Tibial artery (tissue), 4 donors: ENCODE data around the gene KCNE1.

Experiments
- DNase-seq, 2 donors: peaks; one replicate each; pipeline ENCODE4 v3.0.0-alpha.2; 2019
- H3K27ac ChIP-seq, 2 donors: fragments of 200-600 bp; sonication (generic) in 1 of 2; 1 replicate in 1 of 2; 2 replicates in 1 of 2; pipeline ENCODE4 v1.5.1; 2018 to 2019; ENCODE audit warnings: mild to moderate bottlenecking in 1 of 2
- H3K27me3 ChIP-seq, 2 donors: fragments of 200-600 bp; sonication (generic) in 1 of 2; one replicate each; pipeline versions ENCODE4 v1.5.1 to v1.6.0; 2016 to 2019
- H3K36me3 ChIP-seq, 3 donors: fragments of 200-600 bp; sonication (generic) in 2 of 3; one replicate each; pipeline ENCODE4 v1.5.1; 2016 to 2019; ENCODE audit warnings: mild to moderate bottlenecking in 2 of 3
- H3K4me1 ChIP-seq, 4 donors: fragments of 200-600 bp; sonication (generic) in 2 of 4; 1 replicate in 3 of 4; 2 replicates in 1 of 4; pipeline ENCODE4 v1.5.1; 2016 to 2019
- H3K4me3 ChIP-seq, 2 donors: fragments of 200-600 bp; sonication (generic) in 1 of 2; 1 replicate in 1 of 2; 2 replicates in 1 of 2; pipeline ENCODE4 v1.5.1; 2018 to 2019; ENCODE audit warnings: mild to moderate bottlenecking in 2 of 2
- H3K9me3 ChIP-seq, 3 donors: fragments of 200-600 bp; sonication (generic) in 1 of 3; one replicate each; pipeline ENCODE4 v1.5.1; 2016 to 2019
- intact Hi-C: fragments of 100-400 bp; cut with DNase I; formaldehyde crosslinking; loops from one replicate; pipeline ENCODE4 v1.15.0; 2023; ENCODE audit warnings: low total_unique reads
- TF ChIP-seq, protein P1 (sequence below), 2 experiments: fragments of 200-600 bp in 1 of 2; fragments of 450-650 bp in 1 of 2; IDR thresholded peaks; one replicate each; pipeline ENCODE4 v1.5.1; 2017 to 2019; ENCODE audit warnings: antibody characterized with exemption in 2 of 2, mild to moderate bottlenecking in 1 of 2, moderate library complexity in 1 of 2

Gene KCNE1

DNA sequence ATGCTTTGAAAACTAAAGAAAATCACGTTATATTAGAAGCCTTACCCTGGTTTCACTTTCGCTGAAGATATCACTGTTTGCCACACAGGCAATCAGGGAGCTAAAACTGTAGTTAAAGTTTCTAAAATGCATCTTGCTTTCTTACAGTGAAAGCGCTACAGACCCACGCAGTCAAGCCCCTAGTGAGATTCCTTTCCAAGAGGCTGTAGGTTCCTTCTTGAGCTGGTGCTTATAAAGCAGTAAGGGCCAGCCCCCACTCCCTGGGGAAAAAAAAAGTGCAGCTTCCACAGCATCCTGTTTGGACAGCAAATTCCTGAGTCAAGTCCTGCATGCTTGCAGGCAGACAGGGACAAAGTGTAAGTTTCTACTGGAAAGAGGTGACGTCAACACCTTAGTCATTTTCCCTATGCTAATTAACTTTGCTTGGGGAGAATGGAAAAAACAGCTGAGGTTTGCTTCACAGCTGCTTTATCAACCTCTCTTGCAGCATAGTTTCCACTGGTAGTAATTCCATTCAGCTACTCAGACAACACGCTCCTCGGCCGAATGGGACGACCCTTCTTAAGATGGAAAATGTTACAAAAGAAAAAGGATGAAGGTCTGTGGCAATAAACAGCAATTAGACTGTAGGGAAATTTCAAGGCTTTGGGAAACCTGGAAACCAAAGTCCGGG lies 14.7 kb upstream of the KCNE1 start:
- TF ChIP-seq, protein P1, sequence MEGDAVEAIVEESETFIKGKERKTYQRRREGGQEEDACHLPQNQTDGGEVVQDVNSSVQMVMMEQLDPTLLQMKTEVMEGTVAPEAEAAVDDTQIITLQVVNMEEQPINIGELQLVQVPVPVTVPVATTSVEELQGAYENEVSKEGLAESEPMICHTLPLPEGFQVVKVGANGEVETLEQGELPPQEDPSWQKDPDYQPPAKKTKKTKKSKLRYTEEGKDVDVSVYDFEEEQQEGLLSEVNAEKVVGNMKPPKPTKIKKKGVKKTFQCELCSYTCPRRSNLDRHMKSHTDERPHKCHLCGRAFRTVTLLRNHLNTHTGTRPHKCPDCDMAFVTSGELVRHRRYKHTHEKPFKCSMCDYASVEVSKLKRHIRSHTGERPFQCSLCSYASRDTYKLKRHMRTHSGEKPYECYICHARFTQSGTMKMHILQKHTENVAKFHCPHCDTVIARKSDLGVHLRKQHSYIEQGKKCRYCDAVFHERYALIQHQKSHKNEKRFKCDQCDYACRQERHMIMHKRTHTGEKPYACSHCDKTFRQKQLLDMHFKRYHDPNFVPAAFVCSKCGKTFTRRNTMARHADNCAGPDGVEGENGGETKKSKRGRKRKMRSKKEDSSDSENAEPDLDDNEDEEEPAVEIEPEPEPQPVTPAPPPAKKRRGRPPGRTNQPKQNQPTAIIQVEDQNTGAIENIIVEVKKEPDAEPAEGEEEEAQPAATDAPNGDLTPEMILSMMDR (IDR thresholded peaks at IDR 0.05), result no peak
- Histone ChIP-seq H3K9me3 (no peaks in the 10 kb centered on the region), H3K27me3 (no peaks in the 10 kb centered on the region), H3K4me1 (peaks cover 0 to 60% (median 39%) of the 10 kb centered on the region in 4 donors), H3K4me3 (peak overlapping the region; percentile 48 to 57), H3K36me3 (peaks cover 0 to 15% (median 12%) of the 10 kb centered on the region in 3 donors), H3K27ac (peak overlapping the region; percentile 78 to 82)
- DNase-seq, result peak; percentile 81 to 83
- intact Hi-C loops, result no loop called here

DNA sequence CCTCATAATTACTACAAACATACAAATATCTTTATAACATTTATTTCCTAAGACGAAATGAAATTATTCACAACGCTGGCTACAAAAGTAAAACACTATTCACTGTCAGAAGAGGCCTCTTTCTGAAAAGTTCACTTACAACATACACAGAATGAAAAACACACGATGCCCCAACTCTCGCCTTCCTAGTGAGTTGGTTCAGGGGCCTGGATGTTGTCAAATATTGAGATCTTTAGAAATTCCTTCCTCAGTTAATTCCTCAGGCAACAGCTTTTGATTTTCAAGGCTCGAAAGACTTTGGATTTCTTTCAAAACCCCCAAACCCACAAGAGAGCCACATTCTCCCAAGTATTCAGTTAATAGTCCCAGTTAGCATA lies 14.2 kb upstream of the KCNE1 start:
- Histone ChIP-seq H3K9me3 (no peaks in the 10 kb centered on the region), H3K27me3 (no peaks in the 10 kb centered on the region), H3K4me3 (peak overlapping the region; percentile 48 to 57), H3K36me3 (peaks cover 0 to 20% (median 18%) of the 10 kb centered on the region in 3 donors), H3K27ac (peak overlapping the region; percentile 78 to 82), H3K4me1 (peaks cover 0 to 62% (median 39%) of the 10 kb centered on the region in 4 donors)
- TF ChIP-seq, protein P1 (IDR thresholded peaks at IDR 0.05), result no peak
- intact Hi-C loops, result no loop called here
- DNase-seq, result no peak

DNA sequence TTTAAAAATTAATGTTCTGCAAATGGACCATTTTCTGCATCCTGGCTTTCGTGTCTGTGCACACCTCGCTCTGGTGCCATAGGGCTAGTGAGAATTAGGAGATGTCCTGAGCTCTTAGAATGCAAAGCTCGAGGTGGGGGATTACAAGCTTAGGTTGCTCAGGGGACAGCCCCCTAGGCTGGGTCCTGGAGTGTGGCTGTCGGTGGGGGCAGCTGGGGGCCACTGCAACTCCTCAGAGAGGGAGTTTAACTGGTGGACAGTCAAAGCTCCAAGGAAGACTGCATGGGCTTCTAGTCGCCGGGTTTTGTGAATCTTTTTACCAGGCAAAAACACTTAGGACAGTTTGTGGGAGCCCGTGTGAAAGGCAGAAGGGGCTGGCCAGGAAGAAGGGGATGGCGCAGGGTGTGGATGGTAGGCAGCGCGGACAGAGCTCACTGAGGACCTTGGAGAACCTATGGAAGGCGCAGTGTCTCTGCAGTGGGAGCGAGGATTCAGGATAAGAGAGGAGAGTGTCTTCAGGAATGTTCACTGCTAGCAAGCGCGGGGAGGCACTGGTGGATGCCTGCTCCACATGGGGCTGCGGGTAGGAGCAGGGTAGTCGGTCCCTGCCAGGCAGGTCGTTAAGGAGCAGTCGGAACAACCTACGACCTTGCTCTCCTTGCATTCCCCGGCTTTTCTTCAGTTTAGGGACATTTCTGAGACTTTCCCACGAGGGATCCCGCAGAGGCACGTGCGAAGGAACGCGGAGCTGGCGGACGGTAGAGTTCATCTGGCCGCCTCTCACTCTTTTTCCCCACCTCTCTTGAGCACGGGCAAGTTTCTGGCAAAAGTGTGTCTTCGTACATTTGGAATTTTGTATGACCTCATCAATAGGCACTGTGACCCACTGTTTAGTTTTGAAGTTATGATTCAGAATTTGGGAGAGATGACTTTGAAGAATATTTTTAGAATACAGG lies 12.9 kb upstream of the KCNE1 start:
- Histone ChIP-seq H3K9me3 (no peaks in the 10 kb centered on the region), H3K27ac (peak overlapping the region; percentile 78 to 82), H3K4me3 (peak overlapping the region; percentile 48 to 57), H3K4me1 (peaks cover 0 to 62% (median 39%) of the 10 kb centered on the region in 4 donors), H3K36me3 (peaks cover 0 to 31% (median 30%) of the 10 kb centered on the region in 3 donors), H3K27me3 (no peaks in the 10 kb centered on the region)
- DNase-seq, result no peak
- TF ChIP-seq, protein P1 (IDR thresholded peaks at IDR 0.05), result no peak
- intact Hi-C loops, result loop anchor here (5.0 kb wide), 1 partner anchor 72 kb away; no protein-coding TSS in a partner anchor

DNA sequence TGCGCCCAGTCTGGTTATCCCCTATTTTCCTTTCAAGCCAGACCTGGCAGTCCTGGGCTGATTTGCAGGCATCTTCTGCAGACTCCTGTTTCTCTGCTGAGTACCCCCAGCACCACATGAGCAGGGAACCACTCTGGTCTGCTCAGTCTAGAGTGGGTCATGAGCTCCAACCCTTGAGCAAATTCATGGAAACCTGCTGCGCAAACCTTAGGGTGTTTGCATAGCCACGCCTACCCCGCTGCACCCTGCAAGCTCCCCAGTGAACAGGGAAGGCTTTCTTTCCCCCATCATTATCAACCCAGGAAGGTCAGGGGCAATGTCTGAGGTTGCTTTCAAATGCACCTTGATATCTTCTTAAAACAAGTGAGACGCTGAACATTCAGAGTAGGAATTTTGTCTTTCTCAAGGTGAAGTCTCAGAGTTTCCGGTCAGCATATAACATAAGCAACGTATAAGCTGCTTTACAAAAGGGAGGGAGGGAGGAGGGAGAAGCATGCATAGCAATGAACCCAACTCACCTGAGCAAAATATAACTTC lies 11.1 kb upstream of the KCNE1 start:
- peaks cover 0 to 46% (median 41%) of the 10 kb centered on the region in 3 donors for H3K36me3 ChIP-seq
- TF ChIP-seq, protein P1 (IDR thresholded peaks at IDR 0.05), result no peak
- H3K9me3 ChIP-seq, result no peaks in the 10 kb centered on the region
- no peak for DNase-seq
- peaks cover 0 to 58% (median 32%) of the 10 kb centered on the region in 4 donors for H3K4me1 ChIP-seq
- H3K27me3 ChIP-seq, result no peaks in the 10 kb centered on the region
- intact Hi-C loops, result loop anchor here (5.0 kb wide), 1 partner anchor 74 kb away; no protein-coding TSS in a partner anchor
- no peak overlapping the region for H3K27ac ChIP-seq
- no peak overlapping the region for H3K4me3 ChIP-seq

DNA sequence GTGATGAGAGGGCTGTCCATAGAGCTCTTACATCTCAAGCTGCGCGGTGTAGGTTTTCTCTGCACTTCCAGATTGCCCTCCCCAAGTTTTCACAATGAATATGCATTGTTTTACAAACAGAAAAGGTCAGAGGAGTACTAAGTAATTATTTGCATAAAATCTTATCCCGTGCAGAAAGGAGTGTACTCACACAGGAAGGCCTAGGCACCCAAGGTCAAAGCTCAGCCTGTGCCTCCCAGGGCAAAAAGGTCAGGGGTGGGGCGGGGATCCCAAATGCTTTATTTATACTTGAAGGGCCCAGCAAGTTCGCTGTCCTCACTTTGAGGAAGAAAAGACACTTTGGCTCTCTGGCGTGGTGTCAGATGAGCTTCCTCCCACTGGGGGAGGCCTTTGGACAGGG lies 10.3 kb upstream of the KCNE1 start:
- Histone ChIP-seq H3K4me3 (no peak overlapping the region), H3K4me1 (peaks cover 0 to 50% (median 26%) of the 10 kb centered on the region in 4 donors), H3K27me3 (no peaks in the 10 kb centered on the region), H3K27ac (peak overlapping the region in 1 of 2 donors; percentile 4), H3K9me3 (no peaks in the 10 kb centered on the region), H3K36me3 (peaks cover 0 to 53% (median 49%) of the 10 kb centered on the region in 3 donors)
- intact Hi-C loops, result loop anchor here (5.0 kb wide), 1 partner anchor 75 kb away; no protein-coding TSS in a partner anchor
- no peak for DNase-seq
- TF ChIP-seq, protein P1 (IDR thresholded peaks at IDR 0.05), result no peak
